Thyroid gland (tissue), 4 donors: ENCODE measurements around the gene CNNM1. TPM values are rescaled to one million over a fixed set of nuclear protein-coding genes. Genes with fewer than 3 reads are reported as not detected.

ENCODE experiments used
- DNase-seq, 2 donors: peaks; one replicate each; pipeline ENCODE4 v3.0.0-alpha.2; 2019
- H3K27ac ChIP-seq, 3 donors: fragments of 200-600 bp; sonication (generic); 1 replicate in 2 of 3; 2 replicates in 1 of 3; pipeline ENCODE4 v1.5.1; 2016 to 2019; ENCODE audit warnings: mild to moderate bottlenecking in 1 of 3, moderate library complexity in 1 of 3
- H3K27me3 ChIP-seq: fragments of 200-600 bp; sonication (generic); one replicate; pipeline ENCODE4 v1.5.1; 2019
- H3K36me3 ChIP-seq, 2 donors: fragments of 200-600 bp; sonication (generic); one replicate each; pipeline ENCODE4 v1.5.1; 2016 to 2019
- H3K4me1 ChIP-seq, 2 donors: fragments of 200-600 bp; sonication (generic); one replicate each; pipeline ENCODE4 v1.5.1; 2017 to 2019
- H3K4me3 ChIP-seq, 3 donors: fragments of 200-600 bp; sonication (generic); replicated peaks in 1 of 3; 1 replicate in 2 of 3; 2 replicates in 1 of 3; pipeline ENCODE4 v1.5.1; 2016; ENCODE audit warnings: mild to moderate bottlenecking in 1 of 3
- H3K9me3 ChIP-seq: fragments of 200-600 bp; sonication (generic); one replicate; pipeline ENCODE4 v1.5.1; 2017
- POLR2A ChIP-seq, 2 donors: fragments of 450-650 bp; IDR thresholded peaks; one replicate each; pipeline ENCODE4 v1.6.1; 2017; ENCODE audit warnings: antibody characterized with exemption in 2 of 2, mild to moderate bottlenecking in 2 of 2, moderate library complexity in 1 of 2
- WGBS, 2 donors: methylation state at CpG; one replicate each; pipeline ENCODE4 v1.1.5; 2017; 5-methylcytosine and 5-hydroxymethylcytosine counted together
- intact Hi-C: fragments of 100-400 bp; cut with DNase I; formaldehyde crosslinking; loops from one replicate; pipeline ENCODE4 v1.15.1; 2023
- total RNA-seq, 4 donors: library from RNA; depleted of rRNA; stranded (reverse); fragments of >200 nt; gene quantifications; one replicate each; pipeline ENCODE4 v1.2.3, GENCODE V29; 2016
- TF ChIP-seq, protein P1 (sequence below), 6 experiments: fragments of 200-600 bp in 3 of 6; fragments of 450-650 bp in 3 of 6; sonication (generic) in 3 of 6; IDR thresholded peaks; one replicate each; pipeline ENCODE4 v1.5.1; 2016 to 2019; ENCODE audit warnings: antibody characterized with exemption in 6 of 6, mild to moderate bottlenecking in 2 of 6, inconsistent platforms in 1 of 6, moderate library complexity in 1 of 6

The CNNM1 gene
- total RNA-seq, 4 donors from 2014 or later: 0.27 to 0.67 (median 0.50) TPM

- 85 to 90% methylated on average over 4 of the region's 4 CpGs for WGBS, 2 donors
- TF ChIP-seq POLR2A (IDR thresholded peaks at IDR 0.05): no peak
- TF ChIP-seq, protein P1, sequence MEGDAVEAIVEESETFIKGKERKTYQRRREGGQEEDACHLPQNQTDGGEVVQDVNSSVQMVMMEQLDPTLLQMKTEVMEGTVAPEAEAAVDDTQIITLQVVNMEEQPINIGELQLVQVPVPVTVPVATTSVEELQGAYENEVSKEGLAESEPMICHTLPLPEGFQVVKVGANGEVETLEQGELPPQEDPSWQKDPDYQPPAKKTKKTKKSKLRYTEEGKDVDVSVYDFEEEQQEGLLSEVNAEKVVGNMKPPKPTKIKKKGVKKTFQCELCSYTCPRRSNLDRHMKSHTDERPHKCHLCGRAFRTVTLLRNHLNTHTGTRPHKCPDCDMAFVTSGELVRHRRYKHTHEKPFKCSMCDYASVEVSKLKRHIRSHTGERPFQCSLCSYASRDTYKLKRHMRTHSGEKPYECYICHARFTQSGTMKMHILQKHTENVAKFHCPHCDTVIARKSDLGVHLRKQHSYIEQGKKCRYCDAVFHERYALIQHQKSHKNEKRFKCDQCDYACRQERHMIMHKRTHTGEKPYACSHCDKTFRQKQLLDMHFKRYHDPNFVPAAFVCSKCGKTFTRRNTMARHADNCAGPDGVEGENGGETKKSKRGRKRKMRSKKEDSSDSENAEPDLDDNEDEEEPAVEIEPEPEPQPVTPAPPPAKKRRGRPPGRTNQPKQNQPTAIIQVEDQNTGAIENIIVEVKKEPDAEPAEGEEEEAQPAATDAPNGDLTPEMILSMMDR (IDR thresholded peaks at IDR 0.05): no peak
- Histone ChIP-seq H3K4me3 (no peak overlapping the region), H3K27me3 (no peaks in the 10 kb centered on the region), H3K9me3 (no peaks in the 10 kb centered on the region), H3K4me1 (peaks cover 8 to 10% of the 10 kb centered on the region in 2 donors), H3K36me3 (peaks cover 3 to 10% of the 10 kb centered on the region in 2 donors), H3K27ac (no peak overlapping the region)
- DNase-seq: no peak
- intact Hi-C loops: no loop called here
Measured at GRCh38 chr10:99427566-99428190, 98.5 kb downstream of the CNNM1 start.

DNA sequence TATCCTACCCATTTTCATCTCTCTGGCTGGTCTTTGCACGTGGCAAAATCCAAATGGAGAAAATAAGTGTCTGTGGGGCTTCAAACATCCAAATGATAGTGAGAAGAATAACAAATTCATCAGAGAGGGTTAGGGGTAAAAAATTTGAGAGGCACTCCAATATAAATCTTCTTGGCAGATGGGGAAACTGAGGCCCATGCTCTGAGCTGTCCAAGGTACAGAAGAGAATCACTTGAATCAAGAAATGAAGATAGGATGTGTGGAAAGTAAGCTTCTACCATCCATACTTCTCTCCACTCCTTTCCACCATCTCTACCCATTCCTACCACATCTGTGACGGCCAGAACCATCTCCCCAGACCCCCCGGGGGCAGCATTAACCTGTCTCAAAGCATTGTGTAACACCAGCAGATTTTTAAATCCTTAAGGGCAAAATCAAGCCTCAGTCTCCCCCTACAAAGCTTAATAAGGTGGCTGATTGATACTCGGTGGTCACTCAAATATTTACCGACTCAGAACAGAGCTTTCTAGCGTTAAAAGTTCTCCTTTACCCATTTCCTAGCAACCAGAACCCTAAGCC lies 100.5 kb downstream of the CNNM1 start:
- intact Hi-C loops: loop anchor here (5.0 kb wide), 2 partner anchors 37 to 183 kb away; no protein-coding TSS in a partner anchor
- peaks cover 2 to 10% of the 10 kb centered on the region in 2 donors for H3K36me3 ChIP-seq

DNA sequence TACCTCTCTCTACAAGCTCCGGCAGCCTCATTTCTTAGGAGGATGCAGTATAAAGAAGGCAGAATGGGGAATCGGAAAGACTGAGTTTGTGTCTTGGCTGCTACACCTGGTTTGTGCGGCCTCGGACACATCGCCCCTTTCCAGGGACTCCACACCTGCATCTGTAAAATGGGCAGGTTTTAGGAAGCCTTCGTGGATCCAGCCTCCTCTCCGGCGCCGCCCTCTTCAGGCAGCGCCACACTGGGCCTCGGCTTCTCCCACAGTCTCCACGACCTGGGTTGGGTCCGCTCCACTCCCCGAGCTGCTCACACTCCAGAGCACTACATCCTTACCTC lies 100.9 kb downstream of the CNNM1 start:
- Histone ChIP-seq H3K36me3 (peaks cover 0 to 6% of the 10 kb centered on the region in 2 donors), H3K9me3 (no peaks in the 10 kb centered on the region), H3K27me3 (no peaks in the 10 kb centered on the region), H3K4me3 (peak overlapping the region; percentile 53 to 65 (median 56)), H3K4me1 (peaks cover 8 to 10% of the 10 kb centered on the region in 2 donors), H3K27ac (peak overlapping the region; percentile 59 to 96 (median 62))
- DNase-seq: no peak
- TF ChIP-seq POLR2A (IDR thresholded peaks at IDR 0.05): no peak
- TF ChIP-seq, protein P1 (IDR thresholded peaks at IDR 0.05): peak in 1 of 6 experiments; percentile 10
- intact Hi-C loops: loop anchor here (5.0 kb wide), 2 partner anchors 38 to 182 kb away; no protein-coding TSS in a partner anchor
- WGBS, 2 donors: 8 to 9% methylated on average over 14 of the region's 14 CpGs

More for the DNA sequence above, 100.5 kb downstream of the CNNM1 start:
- H3K4me1 ChIP-seq: peaks cover 8 to 10% of the 10 kb centered on the region in 2 donors
- H3K4me3 ChIP-seq: peak overlapping the region; percentile 53 to 65 (median 56)
- no peak for DNase-seq
- H3K27ac ChIP-seq: peak overlapping the region in 2 of 3 donors; percentile 59 to 96
- TF ChIP-seq, protein P1 (IDR thresholded peaks at IDR 0.05): no peak
- no peak for TF ChIP-seq POLR2A (IDR thresholded peaks at IDR 0.05)
- H3K9me3 ChIP-seq: no peaks in the 10 kb centered on the region
- no peaks in the 10 kb centered on the region for H3K27me3 ChIP-seq
- 24 to 27% methylated on average over 6 of the region's 6 CpGs for WGBS, 2 donors

GRCh38 chr10:99430451-99431189 lies 101.5 kb downstream of the CNNM1 start, which contains the start of gene GOT1:
GOT1 (minus strand) TSS chr10:99430624; CDS start chr10:99430565, 59 bp downstream.
- peak; percentile 34 to 92 for TF ChIP-seq POLR2A (IDR thresholded peaks at IDR 0.05)
- TF ChIP-seq, protein P1 (IDR thresholded peaks at IDR 0.05): no peak
- intact Hi-C loops: loop anchor here (5.0 kb wide), 2 partner anchors 38 to 182 kb away; no protein-coding TSS in a partner anchor
- H3K27me3 ChIP-seq: no peaks in the 10 kb centered on the region
- peak; percentile 98 for DNase-seq
- WGBS, 2 donors: 1% methylated on average over 30 to 40 of the region's 59 CpGs
- peak within 1 kb of the TSS; percentile 53 to 65 (median 56) for H3K4me3 ChIP-seq
- H3K4me1 ChIP-seq: peaks cover 8 to 10% of the 10 kb centered on the region in 2 donors
- H3K36me3 ChIP-seq: peaks cover 0 to under 1% of the 10 kb centered on the region in 2 donors
- H3K9me3 ChIP-seq: no peaks in the 10 kb centered on the region
- peak within 1 kb of the TSS; percentile 95 to 97 (median 96) for H3K27ac ChIP-seq
